H9 (cell line): ENCODE data around the gene TP53BP1. TPM values are rescaled to one million over a fixed set of nuclear protein-coding genes. Genes with fewer than 3 reads are reported as not detected.

Source experiments
- DNase-seq: peaks from one replicate; pipeline ENCODE4 v3.0.0-alpha.2; 2017
- H2AFZ ChIP-seq: one replicate; pipeline ENCODE4 v1.6.1; 2013; ENCODE audit warnings: mild to moderate bottlenecking, low read length, control low read depth, moderate library complexity
- H2AK5ac ChIP-seq: 2 replicates; pipeline ENCODE4 v1.6.1; 2013; ENCODE audit warnings: low read length, control low read depth, mixed read lengths; ENCODE audit not compliant: insufficient read length
- H2BK120ac ChIP-seq: one replicate; pipeline ENCODE4 v1.6.1; 2013; ENCODE audit warnings: low read depth, mild to moderate bottlenecking, low read length, control low read depth, inconsistent platforms; ENCODE audit not compliant: poor library complexity, severe bottlenecking
- H2BK12ac ChIP-seq: 2 replicates; pipeline ENCODE4 v1.6.1; 2013; ENCODE audit warnings: low read length, control low read depth, mixed read lengths, low read depth; ENCODE audit not compliant: insufficient read length
- H2BK15ac ChIP-seq: 2 replicates; pipeline ENCODE4 v1.6.1; 2013; ENCODE audit warnings: low read depth, low read length, control low read depth
- H2BK20ac ChIP-seq: one replicate; pipeline ENCODE4 v1.6.1; 2013; ENCODE audit warnings: low read depth, mild to moderate bottlenecking, low read length, control low read depth, inconsistent platforms; ENCODE audit not compliant: poor library complexity, severe bottlenecking
- H2BK5ac ChIP-seq: 2 replicates; pipeline ENCODE4 v1.6.1; 2013; ENCODE audit warnings: low read length, control low read depth, mixed read lengths; ENCODE audit not compliant: insufficient read length
- H3K14ac ChIP-seq: 2 replicates; pipeline ENCODE4 v1.6.1; 2013; ENCODE audit warnings: low read length, control low read depth; ENCODE audit not compliant: insufficient read depth
- H3K18ac ChIP-seq: 2 replicates; pipeline ENCODE4 v1.6.1; 2013; ENCODE audit warnings: low read depth, mild to moderate bottlenecking, mixed read lengths, low read length, control low read depth; ENCODE audit not compliant: insufficient read length
- H3K23ac ChIP-seq: 2 replicates; pipeline ENCODE4 v1.6.1; 2013; ENCODE audit warnings: low read length, control low read depth, mixed read lengths, low read depth; ENCODE audit not compliant: insufficient read length
- H3K23me2 ChIP-seq: 2 replicates; pipeline ENCODE4 v1.6.1; 2013; ENCODE audit warnings: low read depth, mild to moderate bottlenecking, mixed read lengths, low read length, control low read depth; ENCODE audit not compliant: insufficient read length, poor library complexity, severe bottlenecking
- H3K27ac ChIP-seq: 2 replicates; pipeline ENCODE4 v1.5.1; 2013; ENCODE audit warnings: low read length, control low read depth, mixed read lengths, low read depth; ENCODE audit not compliant: insufficient read length
- H3K27me3 ChIP-seq: 2 replicates; pipeline ENCODE4 v1.6.1; 2013; ENCODE audit warnings: low read length, control low read depth, inconsistent platforms; ENCODE audit not compliant: insufficient read depth
- H3K4ac ChIP-seq: 2 replicates; pipeline ENCODE4 v1.6.1; 2013; ENCODE audit warnings: low read depth, mild to moderate bottlenecking, control low read depth, inconsistent platforms, low read length, moderate library complexity
- H3K4me1 ChIP-seq: 2 replicates; pipeline ENCODE4 v1.6.1; 2013; ENCODE audit warnings: low read length, control low read depth, inconsistent platforms; ENCODE audit not compliant: insufficient read depth
- H3K4me2 ChIP-seq: 2 replicates; pipeline ENCODE4 v1.6.1; 2013; ENCODE audit warnings: low read length, control low read depth, mixed read lengths; ENCODE audit not compliant: insufficient read length, insufficient read depth
- H3K56ac ChIP-seq: 2 replicates; pipeline ENCODE4 v1.6.1; 2013; ENCODE audit warnings: low read depth, mild to moderate bottlenecking, mixed read lengths, low read length, control low read depth; ENCODE audit not compliant: insufficient read length
- H3K79me1 ChIP-seq: 2 replicates; pipeline ENCODE4 v1.6.1; 2013; ENCODE audit warnings: low read depth, mild to moderate bottlenecking, moderate library complexity, low read length, control low read depth, inconsistent platforms; ENCODE audit not compliant: insufficient read depth, poor library complexity, severe bottlenecking
- H3K79me2 ChIP-seq: 2 replicates; pipeline ENCODE4 v1.6.1; 2013; ENCODE audit warnings: low read length, control low read depth, inconsistent platforms; ENCODE audit not compliant: insufficient read depth
- H3K9ac ChIP-seq: 2 replicates; pipeline ENCODE4 v1.6.1; 2013; ENCODE audit warnings: low read length, control low read depth, mixed read lengths; ENCODE audit not compliant: insufficient read length; ENCODE audit errors: extremely low read depth
- H3K9me3 ChIP-seq: one replicate; pipeline ENCODE4 v1.6.1; 2013; ENCODE audit warnings: low read depth, low read length, inconsistent platforms; ENCODE audit not compliant: control insufficient read depth
- H3T11ph ChIP-seq: one replicate; pipeline ENCODE4 v1.6.1; 2013; ENCODE audit warnings: mild to moderate bottlenecking, low read length, control low read depth, inconsistent platforms
- H4K20me1 ChIP-seq: one replicate; pipeline ENCODE4 v1.6.1; 2013; ENCODE audit not compliant: control insufficient read depth, insufficient read length, insufficient read depth
- H4K5ac ChIP-seq: 2 replicates; pipeline ENCODE4 v1.6.1; 2013; ENCODE audit warnings: low read depth, mild to moderate bottlenecking, mixed read lengths, low read length, control low read depth; ENCODE audit not compliant: insufficient read length
- H4K8ac ChIP-seq: replicated peaks from 2 replicates; pipeline ENCODE4 v1.6.1; 2013; ENCODE audit warnings: low read length, control low read depth, mixed read lengths, low read depth; ENCODE audit not compliant: insufficient read length
- H4K91ac ChIP-seq: 2 replicates; pipeline ENCODE4 v1.6.1; 2013; ENCODE audit warnings: low read depth, mild to moderate bottlenecking, moderate library complexity, mixed read lengths, low read length, control low read depth; ENCODE audit not compliant: insufficient read length
- H3K27ac Mint-ChIP-seq, 3 experiments: 2 replicates in 2 of 3; 3 replicates in 1 of 3; pipeline ENCODE4 v1.8.0; 2020 to 2021; ENCODE audit warnings: mixed read lengths in 3 of 3, mild to moderate bottlenecking in 1 of 3, moderate library complexity in 1 of 3
- H3K27me3 Mint-ChIP-seq: 2 replicates; pipeline ENCODE4 v1.8.0; 2021; ENCODE audit warnings: low read depth, mild to moderate bottlenecking, moderate library complexity, mixed read lengths
- H3K36me3 Mint-ChIP-seq, 3 experiments: 2 replicates in 2 of 3; 3 replicates in 1 of 3; pipeline ENCODE4 v1.8.0; 2020 to 2021; ENCODE audit warnings: low read depth in 3 of 3, mixed read lengths in 3 of 3; ENCODE audit not compliant: insufficient read depth in 1 of 3
- H3K4me1 Mint-ChIP-seq, 2 experiments: 2 replicates each; pipeline ENCODE4 v1.8.0; 2020; ENCODE audit warnings: mixed read lengths in 2 of 2
- H3K4me3 Mint-ChIP-seq, 2 experiments: 2 replicates in 1 of 2; 3 replicates in 1 of 2; pipeline ENCODE4 v1.8.0; 2020 to 2021; ENCODE audit warnings: mild to moderate bottlenecking in 2 of 2, mixed read lengths in 2 of 2, moderate library complexity in 1 of 2
- H3K9me3 Mint-ChIP-seq, 2 experiments: 2 replicates in 1 of 2; 3 replicates in 1 of 2; pipeline ENCODE4 v1.8.0; 2020; ENCODE audit warnings: mild to moderate bottlenecking in 2 of 2, mixed read lengths in 2 of 2, moderate library complexity in 1 of 2
- WGBS: extraction: QIAGEN DNeasy Blood & Tissue Kit; methylation state at CpG from one replicate; pipeline ENCODE4 v1.1.7; 2013; ENCODE audit warnings: missing lambda C conversion rate, low lambda C conversion rate, mixed read lengths; ENCODE audit not compliant: insufficient read length; ENCODE audit errors: extremely low coverage; 5-methylcytosine and 5-hydroxymethylcytosine counted together
- total RNA-seq: library from RNA; stranded (reverse); gene quantifications from 2 replicates; pipeline ENCODE4 v1.2.1, GENCODE V29; 2021
- TF ChIP-seq, protein P1 (sequence below): fragments of 200-600 bp; sonication (generic); conservative IDR thresholded peaks from 3 replicates; pipeline ENCODE4 v1.8.0; 2021; ENCODE audit warnings: antibody characterized with exemption, mild to moderate bottlenecking

TP53BP1 gene
- total RNA-seq, 1 experiment from 2014 or later: 81.5 TPM

GRCh38 chr15:43529587-43530345 lies 36.8 kb upstream of the TP53BP1 start:
- Histone ChIP-seq H3K4me2 (no peak overlapping the region), H3K23me2 (no peaks in the 10 kb centered on the region), H2AFZ (no peak overlapping the region), H3T11ph (no peak overlapping the region), H2AK5ac (no peak overlapping the region), H4K20me1 (no peaks in the 10 kb centered on the region), H3K9ac (no peak overlapping the region), H3K56ac (no peak overlapping the region), H2BK120ac (no peak overlapping the region), H3K4me1 (peaks cover 8% of the 10 kb centered on the region; the same call in 1 of the 2 replicates), H2BK5ac (no peak overlapping the region), H3K9me3 (no peaks in the 10 kb centered on the region), H3K79me2 (no peaks in the 10 kb centered on the region), H3K79me1 (no peaks in the 10 kb centered on the region), H2BK12ac (no peak overlapping the region), H3K27me3 (no peaks in the 10 kb centered on the region), H3K14ac (no peak overlapping the region), H3K18ac (no peak overlapping the region), H3K23ac (no peak overlapping the region), H3K27ac (no peak overlapping the region), H3K4ac (no peak overlapping the region), H2BK15ac (no peak overlapping the region), H4K5ac (no peak overlapping the region), H4K91ac (no peak overlapping the region), H2BK20ac (no peak overlapping the region), H4K8ac (no peak overlapping the region)
- TF ChIP-seq, protein P1, sequence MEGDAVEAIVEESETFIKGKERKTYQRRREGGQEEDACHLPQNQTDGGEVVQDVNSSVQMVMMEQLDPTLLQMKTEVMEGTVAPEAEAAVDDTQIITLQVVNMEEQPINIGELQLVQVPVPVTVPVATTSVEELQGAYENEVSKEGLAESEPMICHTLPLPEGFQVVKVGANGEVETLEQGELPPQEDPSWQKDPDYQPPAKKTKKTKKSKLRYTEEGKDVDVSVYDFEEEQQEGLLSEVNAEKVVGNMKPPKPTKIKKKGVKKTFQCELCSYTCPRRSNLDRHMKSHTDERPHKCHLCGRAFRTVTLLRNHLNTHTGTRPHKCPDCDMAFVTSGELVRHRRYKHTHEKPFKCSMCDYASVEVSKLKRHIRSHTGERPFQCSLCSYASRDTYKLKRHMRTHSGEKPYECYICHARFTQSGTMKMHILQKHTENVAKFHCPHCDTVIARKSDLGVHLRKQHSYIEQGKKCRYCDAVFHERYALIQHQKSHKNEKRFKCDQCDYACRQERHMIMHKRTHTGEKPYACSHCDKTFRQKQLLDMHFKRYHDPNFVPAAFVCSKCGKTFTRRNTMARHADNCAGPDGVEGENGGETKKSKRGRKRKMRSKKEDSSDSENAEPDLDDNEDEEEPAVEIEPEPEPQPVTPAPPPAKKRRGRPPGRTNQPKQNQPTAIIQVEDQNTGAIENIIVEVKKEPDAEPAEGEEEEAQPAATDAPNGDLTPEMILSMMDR: no peak
- Mint-ChIP-seq H3K9me3 (no peaks in the 10 kb centered on the region), H3K4me1 (peaks cover 20 to 29% of the 10 kb centered on the region in 2 experiments), H3K36me3 (0 out of 7 replicates have a peak, but pooled peaks cover 0 to 4% (median 0%) of the 10 kb centered on the region in 3 experiments), H3K4me3 (no peak overlapping the region; a peak in 1 of 5 replicates), H3K27ac (peak overlapping the region in 2 of 3 experiments; percentile 15 to 27; a peak in 2 of 7 replicates), H3K27me3 (peaks cover 17% of the 10 kb centered on the region)
- DNase-seq: no peak
- WGBS: no CpG with 5 or more reads among the region's 12 CpGs
